ENCODE results near the gene CBLB. TPM values are rescaled to one million over a fixed set of nuclear protein-coding genes. Genes with fewer than 3 reads are reported as not detected.

CBLB gene
- total RNA-seq, 1 experiment from 2014 or later, result 23.9 TPM

DNA sequence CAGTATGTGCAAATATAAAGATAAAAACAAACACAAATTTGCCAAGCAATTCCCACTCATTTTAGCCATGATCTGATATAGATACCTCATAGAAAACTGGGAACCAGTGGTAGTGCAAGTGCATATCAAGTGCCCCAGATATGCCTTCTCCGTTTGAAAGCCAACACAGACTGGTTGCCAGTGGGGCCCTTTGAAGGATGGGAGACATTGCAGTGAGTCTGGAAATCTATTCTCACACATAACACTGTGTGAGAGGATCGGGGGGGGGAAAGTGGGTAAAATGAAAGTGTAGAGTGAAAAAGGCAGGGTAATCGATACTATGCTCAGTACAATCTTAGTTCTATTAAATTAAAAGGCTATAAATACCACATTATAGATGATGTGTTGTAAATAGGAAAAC lies 83.0 kb downstream of the CBLB start:
- H3K9ac ChIP-seq (ENCODE audit: low read length), result no peak overlapping the region
- ChIA-PET CTCF (no interaction called here), POLR2A (ENCODE audit: unreplicated experiment) (no interaction called here)
- no peak overlapping the region for H3K4me3 ChIP-seq (ENCODE audit: low read length)
- no TSS peak for BruUV-seq (replicated peaks)
- no peak overlapping the region for H2AFZ ChIP-seq (ENCODE audit: low read length)
- intact Hi-C loops (cut with micrococcal nuclease), result no loop called here
- no peaks in the 10 kb centered on the region for H3K36me3 ChIP-seq (ENCODE audit: low read depth, low read length)
- 0 out of 2 replicates have a peak, but pooled peaks cover 5% of the 10 kb centered on the region for H3K4me1 ChIP-seq (ENCODE audit: insufficient read depth, low read length)
- H4K20me1 ChIP-seq (ENCODE audit: low read length), result no peaks in the 10 kb centered on the region
- no peaks in the 10 kb centered on the region for H3K9me3 ChIP-seq (ENCODE audit: low read length)
- H3K4me2 ChIP-seq (ENCODE audit: low read length), result no peak overlapping the region
- no peaks in the 10 kb centered on the region for H3F3A ChIP-seq (ENCODE audit: low read length, unreplicated experiment)
- no peak for ATAC-seq
- no peak for TF ChIP-seq EZH2 (IDR thresholded peaks at IDR 0.05; ENCODE audit: low read length, unreplicated experiment)
- no peak for TF ChIP-seq EZH2phosphoT487 (IDR thresholded peaks at IDR 0.05; ENCODE audit: borderline replicate concordance, low read length)
- H3K79me2 ChIP-seq (ENCODE audit: low read length), result no peaks in the 10 kb centered on the region
- no peaks in the 10 kb centered on the region for H3K27me3 ChIP-seq (ENCODE audit: low read length)
- DNase-seq, result no peak
- H3K9me2 ChIP-seq (replicated peaks; ENCODE audit: low read length), result no peaks in the 10 kb centered on the region
- no peak overlapping the region for H3K27ac ChIP-seq (ENCODE audit: low read length)

DNA sequence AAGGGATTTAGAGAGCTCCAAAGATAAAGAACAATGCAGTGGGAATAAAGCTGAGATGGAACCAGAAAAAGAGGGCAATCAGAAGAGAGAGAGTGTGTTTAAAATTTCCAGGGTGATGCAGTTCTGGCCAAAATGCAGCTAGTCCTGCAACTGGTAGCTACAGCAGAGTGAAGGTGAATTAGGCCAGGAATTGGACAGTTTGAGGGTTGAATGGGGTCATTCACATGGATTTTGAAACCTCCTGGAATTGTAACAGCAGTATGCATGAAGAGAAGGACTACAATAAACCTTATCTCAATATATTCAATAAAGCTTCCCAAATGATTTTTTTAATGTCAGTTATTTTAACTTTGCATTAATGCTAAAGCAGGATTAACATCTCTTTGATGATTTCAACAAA lies 85.2 kb downstream of the CBLB start:
- no peaks in the 10 kb centered on the region for H3K9me3 ChIP-seq (ENCODE audit: low read length)
- intact Hi-C loops (cut with micrococcal nuclease), result no loop called here
- no peak overlapping the region for H3K4me3 ChIP-seq (ENCODE audit: low read length)
- 0 out of 2 replicates have a peak, but pooled peaks cover 5% of the 10 kb centered on the region for H3K4me1 ChIP-seq (ENCODE audit: insufficient read depth, low read length)
- no peaks in the 10 kb centered on the region for H3K36me3 ChIP-seq (ENCODE audit: low read depth, low read length)
- no peaks in the 10 kb centered on the region for H3K79me2 ChIP-seq (ENCODE audit: low read length)
- ATAC-seq (no peak), DNase-seq (no peak)
- no peak overlapping the region for H2AFZ ChIP-seq (ENCODE audit: low read length)
- H4K20me1 ChIP-seq (ENCODE audit: low read length), result no peaks in the 10 kb centered on the region
- BruUV-seq (replicated peaks), result no TSS peak
- no peak overlapping the region for H3K27ac ChIP-seq (ENCODE audit: low read length)
- no peaks in the 10 kb centered on the region for H3K27me3 ChIP-seq (ENCODE audit: low read length)
- no peak overlapping the region for H3K9ac ChIP-seq (ENCODE audit: low read length)
- POLR2A ChIA-PET (ENCODE audit: unreplicated experiment), result no interaction called here
- no peak overlapping the region for H3K4me2 ChIP-seq (ENCODE audit: low read length)
- TF ChIP-seq EZH2phosphoT487 (IDR thresholded peaks at IDR 0.05; ENCODE audit: borderline replicate concordance, low read length), result no peak
- TF ChIP-seq CTCF (conservative IDR thresholded peaks at IDR 0.05; ENCODE audit: low read depth, low read length), result no peak
- TF ChIP-seq EZH2 (IDR thresholded peaks at IDR 0.05; ENCODE audit: low read length, unreplicated experiment), result no peak
- H3F3A ChIP-seq (ENCODE audit: low read length, unreplicated experiment), result no peaks in the 10 kb centered on the region
- CTCF ChIA-PET, result no interaction called here
- no peaks in the 10 kb centered on the region for H3K9me2 ChIP-seq (replicated peaks; ENCODE audit: low read length)

GRCh38 chr3:105781871-105782270 lies 86.9 kb downstream of the CBLB start:
- Histone ChIP-seq H4K20me1 (ENCODE audit: low read length) (no peaks in the 10 kb centered on the region), H3K36me3 (ENCODE audit: low read depth, low read length) (no peaks in the 10 kb centered on the region), H3K27me3 (ENCODE audit: low read length) (no peaks in the 10 kb centered on the region), H3F3A (ENCODE audit: low read length, unreplicated experiment) (no peaks in the 10 kb centered on the region), H3K9me2 (replicated peaks; ENCODE audit: low read length) (no peaks in the 10 kb centered on the region), H3K4me2 (ENCODE audit: low read length) (no peak overlapping the region), H3K4me1 (ENCODE audit: insufficient read depth, low read length) (no peaks in the 10 kb centered on the region), H3K4me3 (ENCODE audit: low read length) (no peak overlapping the region), H3K9ac (ENCODE audit: low read length) (no peak overlapping the region), H3K9me3 (ENCODE audit: low read length) (no peaks in the 10 kb centered on the region), H3K79me2 (ENCODE audit: low read length) (no peaks in the 10 kb centered on the region), H2AFZ (ENCODE audit: low read length) (no peak overlapping the region), H3K27ac (ENCODE audit: low read length) (no peak overlapping the region)
- DNase-seq (no peak), ATAC-seq (no peak)
- no TSS peak for BruUV-seq (replicated peaks)
- intact Hi-C loops (cut with micrococcal nuclease), result no loop called here
- TF ChIP-seq EZH2 (IDR thresholded peaks at IDR 0.05; ENCODE audit: low read length, unreplicated experiment) (no peak), CTCF (conservative IDR thresholded peaks at IDR 0.05; ENCODE audit: low read depth, low read length) (no peak), EZH2phosphoT487 (IDR thresholded peaks at IDR 0.05; ENCODE audit: borderline replicate concordance, low read length) (no peak)
- CTCF ChIA-PET, result no interaction called here
- POLR2A ChIA-PET (ENCODE audit: unreplicated experiment), result no interaction called here

All from PC-3 (cell line).